HCT116 (cell line): Measurements from ENCODE around the gene ZNF414. TPM values are rescaled to one million over a fixed set of nuclear protein-coding genes. Genes with fewer than 3 reads are reported as not detected.

ENCODE experiments used
- ATAC-seq: fragments of 200-7000 bp; cut with Tn5 transposase; 2 replicates; pipeline ENCODE4 v1.9.1; 2020; ENCODE audit warnings: mild to moderate bottlenecking, moderate library complexity
- BruUV-seq: library from RNA; stranded (reverse); fragments of 400-500 nt; replicated peaks from 2 replicates; lab custom pipeline; 2021; lab: Mats Ljungman, UMichigan
- CTCF ChIA-PET: fragments of 300-600 bp; sonication (Branson Sonifier 250); formaldehyde crosslinking; loops from one replicate; lab custom pipeline; 2021; ENCODE audit warnings: antibody characterized with exemption; lab: Charles Lee
- POLR2A ChIA-PET: fragments of 300-600, 350-600 bp; sonication (Branson Sonifier 250); formaldehyde crosslinking; loops from one replicate; lab custom pipeline; 2021; ENCODE audit warnings: antibody characterized with exemption; lab: Charles Lee
- RAD21 ChIA-PET, 2 experiments: fragments of 300-600 bp; sonication (Branson Sonifier 250); formaldehyde crosslinking; loops; one replicate each; lab custom pipeline; 2023; ENCODE audit warnings: low total read pairs in 2 of 2; ENCODE audit not compliant: uncharacterized antibody in 2 of 2, unreplicated experiment in 2 of 2, low non-redundant PET in 1 of 2; lab: Charles Lee
- DNase-seq: peaks from one replicate; pipeline ENCODE4 v3.0.0-alpha.2; 2010; ENCODE audit warnings: low read depth, low spot score
- H2AFZ ChIP-seq: fragments of 200-600 bp; shearing (Covaris generic), sonication (generic); 2 replicates; pipeline ENCODE4 v1.6.1; 2017; ENCODE audit warnings: low read depth, mixed run types, mixed read lengths, antibody characterized with exemption, low read length; ENCODE audit not compliant: poor library complexity, severe bottlenecking
- H3K27ac ChIP-seq: 2 replicates; pipeline ENCODE4 v1.5.1; 2012; ENCODE audit warnings: low read depth, low read length
- H3K27me3 ChIP-seq: fragments of 200-600 bp; sonication (generic); 2 replicates; pipeline ENCODE4 v1.6.1; 2016; ENCODE audit warnings: mixed run types, low read length, mixed read lengths; ENCODE audit not compliant: insufficient read depth
- H3K36me3 ChIP-seq, 2 experiments: fragments of 200-500 bp in 1 of 2; fragments of 200-600 bp in 1 of 2; sonication (Bioruptor generic) in 1 of 2; sonication (generic) in 1 of 2; 2 replicates each; pipeline versions ENCODE4 v1.5.1 to v1.6.1; 2014 to 2016; ENCODE audit warnings: low read length in 2 of 2, inconsistent platforms in 1 of 2, mixed read lengths in 1 of 2, mixed run types in 1 of 2; ENCODE audit not compliant: insufficient read depth in 2 of 2, control insufficient read depth in 1 of 2
- H3K4me1 ChIP-seq, 2 experiments: fragments of 200-600 bp in 1 of 2; sonication (generic) in 1 of 2; 2 replicates each; pipeline versions ENCODE4 v1.5.1 to v1.6.1; 2012 to 2017; ENCODE audit warnings: low read length in 2 of 2, inconsistent platforms in 1 of 2, mild to moderate bottlenecking in 1 of 2, mixed read lengths in 1 of 2, mixed run types in 1 of 2, moderate library complexity in 1 of 2; ENCODE audit not compliant: insufficient read depth in 2 of 2, control insufficient read depth in 1 of 2
- H3K4me2 ChIP-seq: fragments of 200-600 bp; sonication (generic); 2 replicates; pipeline ENCODE4 v1.6.1; 2017; ENCODE audit warnings: mixed run types, low read length, mixed read lengths
- H3K4me3 ChIP-seq, 2 experiments: fragments of 200-600 bp in 1 of 2; sonication (generic) in 1 of 2; replicated peaks in 1 of 2; 2 replicates each; pipeline ENCODE4 v1.5.1; 2011 to 2016; ENCODE audit warnings: low read length in 2 of 2, control low read depth in 1 of 2, low read depth in 1 of 2, mild to moderate bottlenecking in 1 of 2, mixed read lengths in 1 of 2, mixed run types in 1 of 2
- H3K79me2 ChIP-seq: fragments of 200-600 bp; sonication (generic); 2 replicates; pipeline ENCODE4 v1.6.1; 2017; ENCODE audit warnings: mild to moderate bottlenecking, mixed run types, low read length, moderate library complexity, mixed read lengths; ENCODE audit not compliant: insufficient read depth
- H3K9ac ChIP-seq: fragments of 200-600 bp; sonication (generic); 2 replicates; pipeline ENCODE4 v1.6.1; 2016; ENCODE audit warnings: low read length, mixed read lengths
- H3K9me2 ChIP-seq: fragments of 200-600 bp; sonication (generic), shearing (Covaris generic); 2 replicates; pipeline ENCODE4 v1.6.1; 2017; ENCODE audit warnings: mixed run types, mild to moderate bottlenecking, moderate library complexity; ENCODE audit not compliant: insufficient read depth
- H3K9me3 ChIP-seq, 2 experiments: fragments of 200-500 bp in 1 of 2; fragments of 200-600 bp in 1 of 2; sonication (Bioruptor generic) in 1 of 2; sonication (generic) in 1 of 2; 2 replicates each; pipeline ENCODE4 v1.6.1; 2014 to 2017; ENCODE audit warnings: low read length in 2 of 2, mixed read lengths in 2 of 2, inconsistent platforms in 1 of 2, low read depth in 1 of 2, mild to moderate bottlenecking in 1 of 2, mixed run types in 1 of 2, moderate library complexity in 1 of 2; ENCODE audit not compliant: control insufficient read depth in 1 of 2, insufficient read depth in 1 of 2
- H4K20me1 ChIP-seq: fragments of 200-600 bp; sonication (generic), shearing (Covaris generic); 2 replicates; pipeline ENCODE4 v1.6.1; 2017; ENCODE audit warnings: mixed run types, mild to moderate bottlenecking, moderate library complexity; ENCODE audit not compliant: insufficient read depth
- CEBPB ChIP-seq: IDR thresholded peaks from 2 replicates; pipeline ENCODE4 v1.6.1; 2012; ENCODE audit warnings: low read depth
- EGR1 ChIP-seq: IDR thresholded peaks from 2 replicates; pipeline ENCODE4 v1.6.1; 2012; ENCODE audit warnings: low read depth
- EZH2 ChIP-seq: fragments of 200-600 bp; sonication (generic); IDR thresholded peaks from 2 replicates; pipeline ENCODE4 v1.6.1; 2017; ENCODE audit warnings: antibody characterized with exemption, mixed run types
- EZH2phosphoT487 ChIP-seq: fragments of 200-600 bp; IDR thresholded peaks from 2 replicates; pipeline ENCODE4 v1.6.1; 2018; ENCODE audit warnings: antibody characterized with exemption, borderline replicate concordance
- POLR2A ChIP-seq: IDR thresholded peaks from 2 replicates; pipeline ENCODE4 v1.7.0; 2011; ENCODE audit warnings: borderline replicate concordance; ENCODE audit not compliant: insufficient read depth, insufficient read length; ENCODE audit errors: extremely low read depth
- RAD21 ChIP-seq: IDR thresholded peaks from 2 replicates; pipeline ENCODE4 v1.6.1; 2012; ENCODE audit warnings: low read depth, mild to moderate bottlenecking
- SIN3A ChIP-seq: IDR thresholded peaks from 2 replicates; pipeline ENCODE4 v1.6.1; 2012; ENCODE audit warnings: low read depth
- SRF ChIP-seq: IDR thresholded peaks from 2 replicates; pipeline ENCODE4 v1.6.1; 2012; ENCODE audit warnings: low read depth
- ZFX ChIP-seq: fragments of 450-650 bp; IDR thresholded peaks from 2 replicates; pipeline ENCODE4 v1.6.1; 2017
- ZNF274 ChIP-seq: fragments of 200-500 bp; sonication (Bioruptor generic); IDR thresholded peaks from 2 replicates; pipeline ENCODE4 v1.6.1; 2014; ENCODE audit warnings: mild to moderate bottlenecking, low read depth, low read length, inconsistent platforms
- intact Hi-C: fragments of 100-400 bp; cut with micrococcal nuclease; formaldehyde crosslinking; loops from 2 replicates; pipeline ENCODE4 v1.10.0; 2022
- total RNA-seq: library from RNA; stranded (reverse); gene quantifications from one replicate; pipeline ENCODE4 v1.2.1, GENCODE V29; 2021; ENCODE audit not compliant: unreplicated experiment
- TF ChIP-seq, protein P1 (sequence below): IDR thresholded peaks from 2 replicates; pipeline ENCODE4 v1.6.1; 2012

The ZNF414 gene
- total RNA-seq, 1 experiment from 2014 or later: 31.9 TPM

DNA sequence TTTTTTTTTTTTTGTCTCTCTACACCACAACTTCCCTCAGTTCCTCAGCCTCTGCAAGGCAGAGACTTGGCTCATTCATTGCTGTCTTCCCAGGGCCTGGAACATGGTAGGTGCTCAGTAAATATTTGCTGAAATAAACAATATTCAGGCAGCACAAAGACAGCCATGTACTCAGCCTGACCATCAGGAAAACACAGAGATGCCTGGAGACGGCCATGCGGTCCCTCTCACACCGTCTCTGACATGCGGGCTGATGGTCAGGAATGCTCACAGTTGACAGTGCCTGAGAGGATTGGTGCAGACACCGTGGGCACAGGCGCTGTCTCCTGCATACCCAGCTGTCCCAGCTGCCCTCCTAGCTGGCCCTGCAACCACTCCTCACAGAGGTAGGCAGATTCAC lies 12.5 kb downstream of the ZNF414 start (continued):
- TF ChIP-seq SRF (no peak), ZNF274 (no peak), RAD21 (no peak), EZH2 (no peak), ZFX (no peak)
- TF ChIP-seq, protein P1, sequence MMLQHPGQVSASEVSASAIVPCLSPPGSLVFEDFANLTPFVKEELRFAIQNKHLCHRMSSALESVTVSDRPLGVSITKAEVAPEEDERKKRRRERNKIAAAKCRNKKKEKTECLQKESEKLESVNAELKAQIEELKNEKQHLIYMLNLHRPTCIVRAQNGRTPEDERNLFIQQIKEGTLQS: no peak

DNA sequence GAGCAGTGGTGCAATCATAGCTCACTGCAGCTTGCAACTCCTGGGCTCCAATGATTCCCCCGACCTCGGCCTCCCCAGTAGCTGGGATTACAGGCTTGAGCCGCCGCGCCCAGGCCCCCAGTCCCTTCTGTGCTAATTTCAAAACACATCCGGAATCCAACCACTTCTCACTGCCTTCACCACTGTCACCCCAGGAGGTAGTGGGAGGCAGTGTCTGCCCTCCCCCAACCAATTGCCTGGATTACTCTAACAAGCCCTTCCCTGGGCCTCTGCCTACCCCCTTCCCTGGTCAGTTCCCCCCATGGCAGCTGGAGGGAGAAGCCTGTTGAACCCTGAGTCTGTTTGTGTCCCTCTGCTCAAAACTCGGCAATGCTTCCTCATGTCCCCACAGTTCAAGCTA lies 13.8 kb downstream of the ZNF414 start:
- CTCF ChIA-PET: no interaction called here
- RAD21 ChIA-PET: no interaction called here
- Histone ChIP-seq H3K9me3 (no peaks in the 10 kb centered on the region), H3K27ac (no peak overlapping the region), H3K27me3 (no peaks in the 10 kb centered on the region), H4K20me1 (no peaks in the 10 kb centered on the region), H3K4me3 (no peak overlapping the region), H3K4me1 (peaks cover 4 to 7% of the 10 kb centered on the region in 2 experiments; a peak in 3 of 4 replicates), H3K9me2 (no peaks in the 10 kb centered on the region), H3K79me2 (no peaks in the 10 kb centered on the region), H3K4me2 (no peak overlapping the region), H3K9ac (no peak overlapping the region)
- DNase-seq: no peak
- no peak for ATAC-seq
- BruUV-seq: no TSS peak
- POLR2A ChIA-PET: no interaction called here
- TF ChIP-seq POLR2A (no peak), CEBPB (no peak), ZNF274 (no peak), SIN3A (no peak), EZH2phosphoT487 (no peak), SRF (no peak), EGR1 (no peak)
- TF ChIP-seq, all 23 proteins: peak for 0
- intact Hi-C loops: no loop called here
- no peaks in the 10 kb centered on the region for H3K36me3 ChIP-seq
- no peak overlapping the region for H2AFZ ChIP-seq
